Muscle layer of duodenum (tissue), 2 donors: ENCODE results near the gene DYSF.

Experiments
- H3K27ac ChIP-seq: one replicate; pipeline ENCODE4 v1.7.0; 2013; ENCODE audit warnings: mild to moderate bottlenecking, low read length
- H3K27me3 ChIP-seq: one replicate; pipeline ENCODE4 v1.7.0; 2013; ENCODE audit warnings: low read depth, mild to moderate bottlenecking, control low read depth, low read length
- H3K36me3 ChIP-seq, 2 donors: one replicate each; pipeline ENCODE4 v1.7.0; 2013; ENCODE audit warnings: low read length in 2 of 2, control low read depth in 1 of 2, mild to moderate bottlenecking in 1 of 2; ENCODE audit not compliant: insufficient read depth in 2 of 2, control insufficient read depth in 1 of 2
- H3K4me1 ChIP-seq, 2 donors: one replicate each; pipeline ENCODE4 v1.7.0; 2013; ENCODE audit warnings: low read length in 2 of 2, mild to moderate bottlenecking in 2 of 2, control low read depth in 1 of 2, moderate library complexity in 1 of 2; ENCODE audit not compliant: insufficient read depth in 2 of 2, control insufficient read depth in 1 of 2
- H3K4me3 ChIP-seq, 2 donors: one replicate each; pipeline ENCODE4 v1.7.0; 2013; ENCODE audit warnings: low read length in 2 of 2, low read depth in 1 of 2, mild to moderate bottlenecking in 1 of 2
- H3K9me3 ChIP-seq, 2 donors: one replicate each; pipeline ENCODE4 v1.7.0; 2013; ENCODE audit warnings: low read length in 2 of 2, control low read depth in 1 of 2, mild to moderate bottlenecking in 1 of 2; ENCODE audit not compliant: control insufficient read depth in 1 of 2
- donor health status: healthy.

The DYSF gene

DNA sequence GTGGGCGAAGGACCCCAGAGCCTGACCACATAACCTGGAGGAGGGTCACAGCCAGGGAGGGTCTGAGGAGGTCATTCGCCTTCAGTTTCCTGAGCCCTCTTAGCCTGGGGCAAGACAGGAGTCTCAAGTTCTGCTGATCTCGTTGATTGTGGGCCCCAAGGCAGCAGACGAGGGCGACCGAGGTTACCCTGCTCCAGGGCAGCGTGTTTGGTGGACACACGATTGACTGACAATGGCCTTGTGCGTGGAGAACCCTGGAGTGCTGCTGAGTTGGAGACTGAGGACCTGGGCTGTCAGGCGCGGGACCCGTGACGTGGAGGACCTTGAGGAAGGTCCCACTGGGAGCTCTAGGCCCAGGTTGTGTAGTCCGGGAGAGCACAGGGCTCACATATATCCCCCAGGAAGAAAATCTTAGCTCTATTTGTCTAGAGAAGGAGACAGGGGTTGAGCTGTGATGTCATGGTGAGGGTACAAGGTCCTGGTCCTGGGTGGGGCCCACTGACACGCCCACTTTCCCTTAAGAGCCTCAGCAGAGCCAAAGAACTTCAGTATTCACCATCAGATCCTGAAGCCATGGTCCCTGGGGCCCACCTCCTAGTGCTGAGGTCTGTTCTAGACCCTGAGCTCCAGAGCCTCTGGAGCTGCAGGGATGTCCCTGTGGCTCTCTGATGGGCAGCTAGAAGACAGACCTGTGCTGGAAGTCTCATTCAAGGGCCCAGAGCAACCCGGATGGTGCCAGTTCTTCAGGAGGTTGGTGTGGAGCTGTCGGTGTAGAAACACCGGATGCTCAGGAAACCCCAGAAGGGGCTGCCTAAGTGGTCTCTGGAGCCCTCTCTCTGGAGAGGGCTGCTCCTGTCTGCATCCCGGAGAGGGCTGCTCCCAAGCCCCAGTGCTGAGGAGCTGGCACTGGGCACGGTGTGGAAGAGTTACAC lies 53.1 kb downstream of the DYSF start:
- Histone ChIP-seq H3K27ac (no peak overlapping the region), H3K4me3 (no peak overlapping the region), H3K27me3 (no peaks in the 10 kb centered on the region), H3K4me1 (no peaks in the 10 kb centered on the region), H3K9me3 (no peaks in the 10 kb centered on the region), H3K36me3 (no peaks in the 10 kb centered on the region)

DNA sequence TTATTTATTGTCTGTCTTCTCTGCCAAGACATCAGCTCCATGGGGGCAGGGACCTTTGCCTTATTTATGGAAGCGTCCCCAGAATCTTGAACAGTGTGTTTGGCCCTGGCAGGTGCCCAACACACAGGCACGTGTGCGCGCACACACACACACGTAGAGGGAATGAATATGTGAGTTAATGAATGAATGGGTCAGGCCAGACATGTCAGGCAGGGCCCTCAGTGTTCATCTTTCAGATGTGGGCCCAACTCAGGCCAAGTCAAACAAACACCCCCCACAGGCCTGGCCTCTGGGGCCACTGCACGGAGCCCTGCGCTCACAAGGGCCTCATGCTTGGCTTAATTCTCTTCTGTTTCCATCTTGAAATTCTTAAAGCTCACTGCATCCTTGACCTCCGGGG lies 54.1 kb downstream of the DYSF start:
- Histone ChIP-seq H3K4me3 (no peak overlapping the region), H3K9me3 (no peaks in the 10 kb centered on the region), H3K36me3 (no peaks in the 10 kb centered on the region), H3K27ac (no peak overlapping the region), H3K27me3 (no peaks in the 10 kb centered on the region), H3K4me1 (no peaks in the 10 kb centered on the region)

DNA sequence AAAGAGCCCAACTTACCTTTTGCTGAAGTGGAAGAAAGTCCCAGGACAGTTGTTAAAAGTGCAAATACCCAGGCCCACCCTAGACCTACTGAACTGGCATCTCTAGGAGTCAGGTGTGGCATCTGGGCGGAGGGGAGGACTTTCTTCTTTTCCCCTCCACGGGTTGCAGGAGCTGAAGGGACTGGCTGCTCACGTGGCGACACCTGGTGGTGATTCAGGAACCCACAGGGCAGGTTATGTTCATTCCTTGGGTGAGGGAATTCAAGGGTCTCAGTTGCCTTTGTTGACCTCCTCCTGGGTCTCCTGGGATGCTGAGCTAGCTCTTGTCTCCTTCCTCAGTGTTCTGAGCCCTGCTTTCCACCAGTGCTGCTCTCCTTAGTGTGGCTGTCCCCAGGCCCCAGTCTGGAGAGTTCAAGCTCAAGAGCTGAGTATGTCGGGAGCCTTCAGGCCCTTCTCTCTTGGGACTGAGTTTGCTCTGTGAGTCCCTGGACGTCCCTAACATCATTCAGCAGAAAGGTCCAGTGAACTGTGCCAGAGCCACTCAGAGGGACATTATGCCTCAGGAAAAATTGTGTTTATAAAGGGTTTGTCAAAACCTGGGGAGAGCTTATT lies 56.9 kb downstream of the DYSF start:
- Histone ChIP-seq H3K27ac (no peak overlapping the region), H3K4me3 (no peak overlapping the region), H3K4me1 (no peaks in the 10 kb centered on the region), H3K9me3 (no peaks in the 10 kb centered on the region), H3K27me3 (no peaks in the 10 kb centered on the region), H3K36me3 (peaks cover 0 to 4% of the 10 kb centered on the region in 2 donors)

DNA sequence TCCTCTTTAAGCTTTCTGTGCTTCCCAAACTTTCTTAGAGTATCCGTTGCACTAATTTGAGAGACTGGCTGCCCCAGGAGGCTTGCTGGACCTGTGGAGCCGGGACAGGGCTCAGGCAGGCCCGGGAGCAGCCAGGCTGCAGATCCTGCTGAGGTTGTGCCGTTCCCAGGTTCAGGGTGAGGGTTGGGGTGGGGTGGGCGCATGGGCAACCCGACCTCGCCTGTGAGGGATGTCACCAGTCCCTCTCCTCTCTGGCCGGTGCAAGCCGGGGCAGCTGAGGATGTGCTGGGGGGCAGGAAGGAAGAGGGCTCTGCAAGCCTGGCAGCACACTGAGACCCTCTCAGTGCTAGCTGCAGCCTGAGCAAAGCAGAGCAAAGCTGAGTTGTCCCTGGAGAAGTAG lies 57.6 kb downstream of the DYSF start:
- no peaks in the 10 kb centered on the region for H3K27me3 ChIP-seq
- H3K36me3 ChIP-seq: peaks cover 4 to 7% of the 10 kb centered on the region in 2 donors

DNA sequence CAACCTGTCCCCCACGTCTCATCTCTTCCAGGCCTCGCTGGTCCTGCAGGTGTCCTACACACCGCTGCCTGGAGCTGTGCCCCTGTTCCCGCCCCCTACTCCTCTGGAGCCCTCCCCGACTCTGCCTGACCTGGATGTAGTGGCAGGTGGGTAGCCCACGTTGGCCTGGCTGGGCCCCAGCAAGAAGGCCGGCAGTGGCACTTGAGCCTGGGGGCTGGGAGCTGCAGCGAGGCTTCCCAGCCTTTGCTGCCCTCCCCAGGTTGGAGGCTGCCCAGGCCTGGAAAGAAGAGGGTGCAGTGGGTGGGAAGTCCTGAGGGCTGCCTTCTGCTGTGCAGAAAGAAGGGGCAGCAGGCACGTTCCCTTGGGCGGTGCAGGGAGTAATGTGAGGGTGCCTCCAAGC lies 58.4 kb downstream of the DYSF start:
- Histone ChIP-seq H3K4me1 (no peaks in the 10 kb centered on the region), H3K27me3 (no peaks in the 10 kb centered on the region), H3K4me3 (no peak overlapping the region), H3K9me3 (no peaks in the 10 kb centered on the region), H3K27ac (no peak overlapping the region), H3K36me3 (peaks cover 9 to 16% of the 10 kb centered on the region in 2 donors)

More for the DNA sequence above, 57.6 kb downstream of the DYSF start:
- Histone ChIP-seq H3K4me1 (no peaks in the 10 kb centered on the region), H3K9me3 (no peaks in the 10 kb centered on the region), H3K4me3 (no peak overlapping the region), H3K27ac (no peak overlapping the region)

DNA sequence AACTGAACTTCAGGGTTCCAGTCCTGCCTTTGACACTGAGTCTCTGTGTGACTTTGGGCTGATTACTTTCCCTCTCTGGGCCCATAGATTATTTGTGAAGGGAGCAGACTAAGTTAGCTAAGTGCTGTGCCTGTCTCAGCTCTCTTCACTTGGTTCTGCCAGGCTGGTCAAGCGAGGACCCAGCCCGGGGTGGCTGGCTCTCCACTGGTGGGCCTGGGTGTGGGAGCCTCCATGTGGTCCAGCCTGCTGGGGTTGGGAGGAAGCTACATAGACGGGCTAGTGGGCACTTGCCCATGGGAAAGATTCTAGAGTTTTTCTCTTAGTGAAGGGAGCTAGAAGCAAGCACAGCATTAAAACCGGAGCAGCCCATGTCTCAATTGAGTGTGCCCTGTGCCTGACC lies 59.0 kb downstream of the DYSF start:
- Histone ChIP-seq H3K9me3 (no peaks in the 10 kb centered on the region), H3K4me3 (no peak overlapping the region)

DNA sequence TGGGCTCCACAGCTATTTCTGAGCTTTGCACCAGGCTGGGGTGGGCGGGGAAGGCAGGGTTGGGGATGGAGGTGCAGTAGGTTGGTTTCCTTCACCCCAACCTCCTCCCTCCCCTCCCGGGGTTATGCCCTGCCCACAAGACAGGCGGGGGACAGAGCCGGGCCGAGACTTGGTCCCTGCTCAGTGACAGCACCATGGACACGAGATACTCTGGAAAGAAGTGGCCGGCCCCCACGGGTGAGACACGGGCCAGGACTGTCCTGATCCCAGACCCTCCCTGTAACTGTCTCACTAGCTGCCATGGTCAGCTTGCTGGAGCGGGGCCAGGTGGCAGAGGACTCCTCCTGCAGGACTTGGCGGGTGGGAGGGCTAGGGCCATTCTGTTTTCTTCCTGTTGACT lies 59.7 kb downstream of the DYSF start:
- Histone ChIP-seq H3K4me3 (no peak overlapping the region), H3K9me3 (no peaks in the 10 kb centered on the region), H3K36me3 (peaks cover 9 to 23% of the 10 kb centered on the region in 2 donors), H3K27ac (no peak overlapping the region), H3K27me3 (no peaks in the 10 kb centered on the region), H3K4me1 (no peaks in the 10 kb centered on the region)

More for the DNA sequence above, 59.0 kb downstream of the DYSF start:
- Histone ChIP-seq H3K4me1 (no peaks in the 10 kb centered on the region), H3K36me3 (peaks cover 9 to 22% of the 10 kb centered on the region in 2 donors), H3K27me3 (no peaks in the 10 kb centered on the region), H3K27ac (no peak overlapping the region)

DNA sequence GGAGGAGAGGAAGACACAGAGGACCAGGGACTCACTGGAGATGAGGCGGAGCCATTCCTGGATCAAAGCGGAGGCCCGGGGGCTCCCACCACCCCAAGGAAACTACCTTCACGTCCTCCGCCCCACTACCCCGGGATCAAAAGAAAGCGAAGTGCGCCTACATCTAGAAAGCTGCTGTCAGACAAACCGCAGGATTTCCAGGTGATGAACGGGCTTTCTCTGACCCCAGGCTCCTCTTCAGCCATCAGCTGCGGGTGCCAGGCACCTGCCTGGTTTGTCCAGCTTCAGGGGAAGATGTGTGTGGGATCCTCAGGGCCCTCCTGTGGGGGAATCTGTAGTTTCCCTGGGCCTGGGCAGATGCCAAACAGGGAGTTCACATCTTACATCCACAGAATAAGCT lies 60.4 kb downstream of the DYSF start:
- Histone ChIP-seq H3K4me3 (no peak overlapping the region), H3K27ac (no peak overlapping the region), H3K9me3 (no peaks in the 10 kb centered on the region), H3K4me1 (no peaks in the 10 kb centered on the region), H3K36me3 (peaks cover 9 to 23% of the 10 kb centered on the region in 2 donors), H3K27me3 (no peaks in the 10 kb centered on the region)

DNA sequence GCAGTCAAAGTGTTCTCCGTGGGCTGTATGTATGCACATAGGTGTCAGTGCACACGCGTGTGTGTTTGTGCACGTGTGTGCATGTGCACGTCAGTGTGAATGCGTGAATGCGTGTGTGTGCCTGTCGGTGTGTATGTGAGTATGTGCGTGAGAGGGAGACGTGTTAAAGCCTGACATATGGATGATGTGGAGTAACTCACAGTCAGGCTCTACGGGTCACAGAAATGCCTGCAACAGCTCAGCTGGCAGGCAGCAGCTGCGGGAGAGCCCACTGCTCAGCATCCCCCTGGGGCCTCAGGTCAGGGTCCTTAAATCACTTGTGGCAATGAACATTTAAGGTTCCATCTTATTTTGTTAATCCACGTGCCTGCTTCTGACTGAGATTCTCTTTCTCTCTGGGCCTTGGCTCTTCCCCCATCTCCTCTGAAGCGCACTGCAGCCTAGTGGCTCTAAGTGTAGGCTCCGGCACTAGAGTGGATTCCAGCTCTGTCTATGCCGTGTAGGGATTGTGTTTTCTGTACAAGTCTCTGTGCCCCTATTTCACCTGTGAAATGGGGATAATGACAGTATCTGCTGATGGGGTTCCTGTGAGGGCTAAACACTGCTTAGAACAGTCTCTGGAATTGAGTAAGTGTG lies 63.0 kb downstream of the DYSF start:
- Histone ChIP-seq H3K4me3 (no peak overlapping the region), H3K27ac (no peak overlapping the region), H3K4me1 (no peaks in the 10 kb centered on the region), H3K9me3 (no peaks in the 10 kb centered on the region), H3K36me3 (peaks cover 9 to 27% of the 10 kb centered on the region in 2 donors), H3K27me3 (no peaks in the 10 kb centered on the region)

DNA sequence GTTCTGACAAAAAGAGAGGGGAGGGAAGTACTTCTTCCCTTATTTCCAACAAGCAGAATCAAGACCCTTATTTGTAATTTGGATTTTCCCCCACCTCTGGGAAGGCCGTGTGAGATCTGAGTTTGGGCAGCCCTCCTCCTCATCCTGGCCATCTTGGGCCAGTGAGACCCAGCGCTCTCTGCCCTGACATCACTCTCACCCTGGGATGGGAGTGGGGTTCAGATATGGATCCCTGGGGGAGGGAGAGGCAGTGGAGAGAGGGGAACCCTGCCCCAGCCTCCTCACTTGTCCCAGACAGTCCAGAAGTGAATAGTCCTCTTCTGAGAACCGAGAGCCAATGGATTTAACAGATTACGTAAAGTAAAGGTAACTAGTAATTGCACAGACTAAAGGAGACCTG lies 64.5 kb downstream of the DYSF start:
- Histone ChIP-seq H3K4me1 (no peaks in the 10 kb centered on the region), H3K9me3 (no peaks in the 10 kb centered on the region), H3K4me3 (no peak overlapping the region), H3K27ac (no peak overlapping the region), H3K36me3 (peaks cover 11 to 34% of the 10 kb centered on the region in 2 donors), H3K27me3 (no peaks in the 10 kb centered on the region)

DNA sequence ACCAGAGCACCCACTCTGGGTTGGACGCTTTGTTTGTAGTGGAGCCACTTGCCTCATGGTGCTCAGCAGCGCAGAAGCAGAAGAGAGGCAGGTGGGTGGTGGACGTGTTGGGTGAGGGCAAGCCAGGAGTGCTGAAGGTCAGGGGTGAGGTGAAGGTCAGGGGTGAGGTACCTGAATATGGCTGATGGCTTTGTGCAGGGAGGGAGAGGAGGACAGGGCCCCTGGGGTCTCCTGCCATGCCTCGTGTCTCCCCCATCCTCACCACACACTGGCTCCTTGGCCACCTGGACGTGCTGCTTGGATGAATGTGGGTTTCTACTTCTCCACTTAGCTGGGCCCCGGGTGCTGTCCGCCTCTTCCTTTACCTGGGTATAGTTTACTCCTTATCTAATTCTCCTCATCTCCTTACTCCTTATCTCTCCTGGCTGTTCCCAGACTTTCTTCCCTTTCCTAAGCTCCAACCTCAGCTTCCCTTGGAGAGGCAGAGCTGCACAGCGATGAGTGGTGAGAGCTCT lies 68.1 kb downstream of the DYSF start:
- Histone ChIP-seq H3K4me3 (no peak overlapping the region), H3K27me3 (no peaks in the 10 kb centered on the region), H3K27ac (no peak overlapping the region), H3K4me1 (no peaks in the 10 kb centered on the region), H3K9me3 (no peaks in the 10 kb centered on the region), H3K36me3 (peaks cover 6 to 27% of the 10 kb centered on the region in 2 donors)
